HepG2 (cell line): ENCODE measurements around the gene RINL. TPM values are rescaled to one million over a fixed set of nuclear protein-coding genes. Genes with fewer than 3 reads are reported as not detected.

Source experiments
- ATAC-seq: fragments of 200-7000 bp; cut with Tn5 transposase; 3 replicates; pipeline ENCODE4 v1.9.1; 2020; ENCODE audit warnings: mild to moderate bottlenecking, moderate library complexity
- BruUV-seq: library from RNA; stranded (reverse); fragments of 400-500 nt; replicated peaks from 2 replicates; lab custom pipeline; 2021; lab: Mats Ljungman, UMichigan
- CTCF ChIA-PET: fragments of 300-600 bp; formaldehyde crosslinking; extraction: SDS; loops from one replicate; lab custom pipeline; 2021; ENCODE audit warnings: low total read pairs, inconsistent platforms, low intra/inter-chr PET ratio; lab: Yijun Ruan, JAX
- POLR2A ChIA-PET: fragments of 350-600 bp; sonication (Branson Sonifier 250); formaldehyde crosslinking; loops from one replicate; lab custom pipeline; 2020; ENCODE audit warnings: antibody characterized with exemption, inconsistent platforms; lab: Yijun Ruan, JAX
- DNase-seq: peaks from one replicate; pipeline ENCODE4 v3.0.0-alpha.2; 2015; ENCODE audit warnings: low spot score
- FAIRE-seq: peaks from 3 replicates; lab custom pipeline; 2011; peaks lifted over from hg19 to GRCh38; lab: Jason Lieb, UNC
- H2AFZ ChIP-seq: one replicate; pipeline ENCODE4 v1.6.1; 2011; ENCODE audit warnings: low read length, inconsistent platforms
- H3K27ac ChIP-seq: fragments of 300-600 bp; 3 replicates; pipeline ENCODE4 v1.8.0; 2011; ENCODE audit warnings: mixed run types, mild to moderate bottlenecking, mixed read lengths, low read length, inconsistent platforms; ENCODE audit not compliant: insufficient read depth; ENCODE audit errors: extremely low read length
- H3K27me3 ChIP-seq, 2 experiments: fragments of 200-600 bp in 1 of 2; 2 replicates in 1 of 2; 3 replicates in 1 of 2; pipeline versions ENCODE4 v1.6.0 to v1.8.0; 2011; ENCODE audit warnings: low read length in 2 of 2, mild to moderate bottlenecking in 2 of 2, moderate library complexity in 2 of 2, inconsistent platforms in 1 of 2; ENCODE audit not compliant: insufficient read depth in 2 of 2, control insufficient read depth in 1 of 2
- H3K36me3 ChIP-seq, 2 experiments: fragments of 200-600 bp in 1 of 2; replicated peaks in 1 of 2; 2 replicates in 1 of 2; 3 replicates in 1 of 2; pipeline versions ENCODE4 v1.5.1 to v1.8.0; 2011; ENCODE audit warnings: low read length in 2 of 2, inconsistent platforms in 1 of 2; ENCODE audit not compliant: insufficient read depth in 2 of 2, control insufficient read depth in 1 of 2
- H3K4me1 ChIP-seq: 2 replicates; pipeline ENCODE4 v1.5.1; 2012; ENCODE audit warnings: low read length, inconsistent platforms; ENCODE audit not compliant: insufficient read depth
- H3K4me2 ChIP-seq: 2 replicates; pipeline ENCODE4 v1.6.0; 2011; ENCODE audit warnings: low read depth, low read length, inconsistent platforms
- H3K4me3 ChIP-seq, 3 experiments: fragments of 200-600 bp in 1 of 3; sonication (generic), shearing (Covaris generic) in 1 of 3; replicated peaks in 1 of 3; 2 replicates each; pipeline ENCODE4 v1.5.1; 2011 to 2016; ENCODE audit warnings: low read length in 3 of 3, inconsistent platforms in 2 of 3, low read depth in 2 of 3, mild to moderate bottlenecking in 2 of 3, control low read depth in 1 of 3, mixed read lengths in 1 of 3; ENCODE audit not compliant: insufficient read depth in 1 of 3
- H3K79me2 ChIP-seq: one replicate; pipeline ENCODE4 v1.6.1; 2011; ENCODE audit warnings: low read length, inconsistent platforms; ENCODE audit not compliant: insufficient read depth
- H3K9ac ChIP-seq: 2 replicates; pipeline ENCODE4 v1.6.0; 2011; ENCODE audit warnings: mild to moderate bottlenecking, low read depth, low read length, inconsistent platforms; ENCODE audit not compliant: insufficient read depth
- H3K9me3 ChIP-seq: 2 replicates; pipeline ENCODE4 v1.5.1; 2012; ENCODE audit warnings: mild to moderate bottlenecking, low read length
- H4K20me1 ChIP-seq: 2 replicates; pipeline ENCODE4 v1.6.0; 2011; ENCODE audit warnings: inconsistent platforms, mild to moderate bottlenecking, low read length, moderate library complexity; ENCODE audit not compliant: insufficient read depth
- FIP1L1 ChIP-seq: fragments of 200-400 bp; formaldehyde crosslinking; IDR thresholded peaks from 2 replicates; pipeline ENCODE4 v1.6.1; 2018; ENCODE audit warnings: low read depth, mild to moderate bottlenecking, low read length, moderate library complexity, borderline replicate concordance; ENCODE audit not compliant: insufficient read depth
- GABPA ChIP-seq, 2 experiments: IDR thresholded peaks; 2 replicates each; pipeline ENCODE4 v1.6.1; 2011 to 2016; ENCODE audit warnings: low read depth in 2 of 2, low read length in 1 of 2, missing biosample characterization in 1 of 2, missing genetic modification characterization in 1 of 2
- GRHL1 ChIP-seq: sonication (generic); formaldehyde crosslinking; conservative IDR thresholded peaks from 2 replicates; pipeline ENCODE4 v1.8.0; 2022; ENCODE audit warnings: missing genetic modification reagents
- HINFP ChIP-seq: sonication (generic); formaldehyde crosslinking; IDR thresholded peaks from 2 replicates; pipeline ENCODE4 v1.4.0; 2020; ENCODE audit warnings: low read depth, mild to moderate bottlenecking, missing genetic modification reagents
- NFKB2 ChIP-seq: sonication (generic); formaldehyde crosslinking; IDR thresholded peaks from 2 replicates; pipeline ENCODE4 v1.4.0; 2020; ENCODE audit warnings: missing genetic modification reagents, borderline replicate concordance
- PPARG ChIP-seq: conservative IDR thresholded peaks from 2 replicates; pipeline ENCODE4 v1.6.1; 2016; ENCODE audit warnings: missing biosample characterization, missing genetic modification reagents
- SAFB2 ChIP-seq: sonication (generic); formaldehyde crosslinking; IDR thresholded peaks from 2 replicates; pipeline ENCODE4 v1.5.1; 2020; ENCODE audit warnings: missing genetic modification reagents, low read depth, mild to moderate bottlenecking, borderline replicate concordance
- SNAI1 ChIP-seq: sonication (generic); formaldehyde crosslinking; IDR thresholded peaks from 2 replicates; pipeline ENCODE4 v1.5.0; 2020; ENCODE audit warnings: mild to moderate bottlenecking, missing genetic modification reagents, borderline replicate concordance
- ZC3H13 ChIP-seq: sonication (generic); formaldehyde crosslinking; IDR thresholded peaks from 2 replicates; pipeline ENCODE4 v1.8.1; 2023; ENCODE audit warnings: mild to moderate bottlenecking, missing genetic modification reagents, moderate library complexity
- ZFX ChIP-seq: sonication (generic); formaldehyde crosslinking; IDR thresholded peaks from 2 replicates; pipeline ENCODE4 v1.4.0; 2020; ENCODE audit warnings: mild to moderate bottlenecking, low read depth, missing genetic modification reagents, moderate library complexity
- ZNF234 ChIP-seq: sonication (generic); formaldehyde crosslinking; conservative IDR thresholded peaks from 2 replicates; pipeline ENCODE4 v1.5.1; 2020; ENCODE audit warnings: mild to moderate bottlenecking, missing genetic modification reagents
- ZNF3 ChIP-seq: IDR thresholded peaks from 2 replicates; pipeline ENCODE4 v1.7.0; 2017; ENCODE audit warnings: inconsistent platforms
- ZNF510 ChIP-seq: sonication (generic); formaldehyde crosslinking; IDR thresholded peaks from 2 replicates; pipeline ENCODE4 v1.4.0; 2020; ENCODE audit warnings: low read depth, mild to moderate bottlenecking, missing genetic modification reagents
- ZNF557 ChIP-seq: sonication (generic); formaldehyde crosslinking; IDR thresholded peaks from 2 replicates; pipeline ENCODE4 v1.4.0; 2020; ENCODE audit warnings: missing genetic modification reagents
- ZUFSP ChIP-seq: sonication (generic); formaldehyde crosslinking; IDR thresholded peaks from 2 replicates; pipeline ENCODE4 v1.9.0; 2021; ENCODE audit warnings: missing genetic modification reagents, mild to moderate bottlenecking, borderline replicate concordance
- WGBS: methylation state at CpG from one replicate; pipeline ENCODE4 v1.1.6; 2017; ENCODE audit warnings: low lambda C conversion rate; 5-methylcytosine and 5-hydroxymethylcytosine counted together
- in situ Hi-C: cut with HindIII; loops from 2 replicates; pipeline ENCODE4 v1.10.0; 2017; ENCODE audit warnings: low pct_unique_long_range_greater_than_20kb; ENCODE audit not compliant: extremely low pct_ligation_motif_present
- intact Hi-C: fragments of 100-400 bp; cut with micrococcal nuclease; formaldehyde crosslinking; loops from one replicate; pipeline ENCODE4 v1.10.0; 2022; ENCODE audit not compliant: unreplicated experiment
- polyA plus RNA-seq, 8 experiments: library from polyadenylated mRNA; depleted of rRNA in 3 of 8; stranded (reverse) in 7 of 8; unstranded in 1 of 8; fragments of >200 nt; fragmentation: Illumina TruSeq in 4 of 8; extraction: Trizol in 4 of 8; gene quantifications; 2 replicates each; pipeline versions ENCODE4 v1.2.1 to v1.2.3, GENCODE V29; 2011 to 2016; ENCODE audit warnings: low read depth in 4 of 8, missing spikeins in 1 of 8, mixed read lengths in 1 of 8; ENCODE audit not compliant: insufficient read depth in 1 of 8
- total RNA-seq, 5 experiments: library from RNA; depleted of rRNA; stranded (reverse); fragments of >200 nt; fragmentation: Illumina TruSeq; extraction: Trizol; gene quantifications; 2 replicates each; pipeline ENCODE4 v1.2.3, GENCODE V29; 2016; ENCODE audit warnings: low read depth in 1 of 5
- TF ChIP-seq, protein P1 (sequence below): sonication (generic); formaldehyde crosslinking; IDR thresholded peaks from 2 replicates; pipeline ENCODE4 v1.4.0; 2020; ENCODE audit warnings: missing genetic modification reagents, mild to moderate bottlenecking, borderline replicate concordance

RINL gene
- total and polyA plus RNA-seq, 2 of the 13 experiments (the other 11 are each of a cell fraction or from before 2014, with no cell fraction given): 11.4 to 18.0 TPM

GRCh38 chr19:38862321-38863059, 15.6 kb downstream of the RINL start (continued):
- TF ChIP-seq GRHL1 (CRISPR knock-in tag) (no peak), ZNF234 (no peak)

GRCh38 chr19:38861368-38861767, 16.7 kb downstream of the RINL start:
- Histone ChIP-seq H3K9me3 (no peaks in the 10 kb centered on the region), H3K36me3 (no peaks in the 10 kb centered on the region), H3K27ac (no peak overlapping the region), H3K4me1 (peaks cover 62% of the 10 kb centered on the region), H2AFZ (no peak overlapping the region), H4K20me1 (no peaks in the 10 kb centered on the region), H3K9ac (no peak overlapping the region), H3K4me2 (no peak overlapping the region), H3K27me3 (no peaks in the 10 kb centered on the region), H3K4me3 (no peak overlapping the region), H3K79me2 (no peaks in the 10 kb centered on the region)
- 93% methylated on average over 3 of the region's 3 CpGs for WGBS
- DNase-seq (no peak), ATAC-seq (no peak), FAIRE-seq (no peak)
- ChIA-PET POLR2A (interaction anchor here (1.0 to 2.4 kb wide), 5 partner anchors 10 to 30 kb away, joined by 3 to 12 read pairs (median 10); partner anchors contain the start of gene ECH1), CTCF (no interaction called here)
- intact Hi-C loops (no loop called here), in situ Hi-C loops (no loop called here)
- no peak for TF ChIP-seq ZNF510 (CRISPR knock-in tag)
- TF ChIP-seq SAFB2: no peak
- no peak for TF ChIP-seq ZUFSP (CRISPR knock-in tag)
- no peak for TF ChIP-seq GABPA (IDR thresholded peaks at IDR 0.05; ENCODE audit: low read depth, low read length)
- TF ChIP-seq GABPA (CRISPR knock-in tag; IDR thresholded peaks at IDR 0.05; ENCODE audit: low read depth): no peak
- TF ChIP-seq PPARG (CRISPR knock-in tag): no peak
- no peak for TF ChIP-seq ZFX (CRISPR knock-in tag)
- TF ChIP-seq SNAI1: no peak
- TF ChIP-seq ZNF3 (CRISPR knock-in tag): no peak
- no peak for TF ChIP-seq HINFP
- TF ChIP-seq ZNF557: no peak
- no peak for TF ChIP-seq NFKB2 (CRISPR knock-in tag)
- TF ChIP-seq ZC3H13: no peak
- TF ChIP-seq, protein P1, sequence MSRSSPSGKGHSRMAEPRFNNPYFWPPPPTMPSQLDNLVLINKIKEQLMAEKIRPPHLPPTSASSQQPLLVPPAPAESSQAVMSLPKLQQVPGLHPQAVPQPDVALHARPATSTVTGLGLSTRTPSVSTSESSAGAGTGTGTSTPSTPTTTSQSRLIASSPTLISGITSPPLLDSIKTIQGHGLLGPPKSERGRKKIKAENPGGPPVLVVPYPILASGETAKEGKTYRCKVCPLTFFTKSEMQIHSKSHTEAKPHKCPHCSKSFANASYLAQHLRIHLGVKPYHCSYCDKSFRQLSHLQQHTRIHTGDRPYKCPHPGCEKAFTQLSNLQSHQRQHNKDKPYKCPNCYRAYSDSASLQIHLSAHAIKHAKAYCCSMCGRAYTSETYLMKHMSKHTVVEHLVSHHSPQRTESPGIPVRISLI (CRISPR knock-in tag): no peak
- no peak for TF ChIP-seq FIP1L1
- BruUV-seq: no TSS peak
